ENCODE data around the gene CNN3.

DNA sequence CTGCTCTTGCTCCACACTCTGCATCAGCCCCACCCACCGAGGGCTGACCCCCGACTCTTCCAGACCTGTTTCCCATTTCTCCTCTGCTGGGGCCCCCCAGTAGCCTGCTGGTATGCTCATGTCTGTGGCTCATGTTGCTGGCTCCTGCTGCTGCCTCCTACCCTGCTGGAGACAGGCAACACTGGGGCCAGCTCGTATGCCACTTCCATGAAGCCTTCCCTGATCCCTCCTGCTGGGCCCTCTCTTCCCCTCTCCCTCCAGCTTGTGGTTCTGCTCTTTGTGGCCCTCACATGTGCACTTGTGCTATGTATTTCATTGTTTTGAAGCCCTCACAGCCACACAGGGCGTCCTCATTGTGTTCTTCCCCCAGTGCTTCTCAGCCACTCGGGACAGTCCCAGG is 40.5 kb downstream of the CNN3 start:
- TF ChIP-seq POLR2A (IDR thresholded peaks at IDR 0.05) (no peak), POLR2AphosphoS5 (IDR thresholded peaks at IDR 0.05) (no peak)
- TF ChIP-seq, protein P1, sequence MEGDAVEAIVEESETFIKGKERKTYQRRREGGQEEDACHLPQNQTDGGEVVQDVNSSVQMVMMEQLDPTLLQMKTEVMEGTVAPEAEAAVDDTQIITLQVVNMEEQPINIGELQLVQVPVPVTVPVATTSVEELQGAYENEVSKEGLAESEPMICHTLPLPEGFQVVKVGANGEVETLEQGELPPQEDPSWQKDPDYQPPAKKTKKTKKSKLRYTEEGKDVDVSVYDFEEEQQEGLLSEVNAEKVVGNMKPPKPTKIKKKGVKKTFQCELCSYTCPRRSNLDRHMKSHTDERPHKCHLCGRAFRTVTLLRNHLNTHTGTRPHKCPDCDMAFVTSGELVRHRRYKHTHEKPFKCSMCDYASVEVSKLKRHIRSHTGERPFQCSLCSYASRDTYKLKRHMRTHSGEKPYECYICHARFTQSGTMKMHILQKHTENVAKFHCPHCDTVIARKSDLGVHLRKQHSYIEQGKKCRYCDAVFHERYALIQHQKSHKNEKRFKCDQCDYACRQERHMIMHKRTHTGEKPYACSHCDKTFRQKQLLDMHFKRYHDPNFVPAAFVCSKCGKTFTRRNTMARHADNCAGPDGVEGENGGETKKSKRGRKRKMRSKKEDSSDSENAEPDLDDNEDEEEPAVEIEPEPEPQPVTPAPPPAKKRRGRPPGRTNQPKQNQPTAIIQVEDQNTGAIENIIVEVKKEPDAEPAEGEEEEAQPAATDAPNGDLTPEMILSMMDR (IDR thresholded peaks at IDR 0.05): no peak

All from breast epithelium (tissue), 3 donors.